ENCODE data around the gene TSEN2. TPM values are rescaled to one million over a fixed set of nuclear protein-coding genes. Genes with fewer than 3 reads are reported as not detected.

TSEN2 gene
- total and polyA plus RNA-seq, 2 of the 13 experiments (the other 11 are each of a cell fraction or from before 2014, with no cell fraction given), result 11.0 to 17.3 TPM

- 0 out of 2 replicates have a peak, but pooled peaks have one; percentile 11 for TF ChIP-seq ZNF770 (CRISPR knock-in tag; IDR thresholded peaks at IDR 0.05)
- TF ChIP-seq MAX (IDR thresholded peaks at IDR 0.05), result peak; percentile 62
- 0 out of 2 replicates have a peak, but pooled peaks have one; percentile 27 for TF ChIP-seq MXD4 (CRISPR knock-in tag; IDR thresholded peaks at IDR 0.05)
- no peak for TF ChIP-seq ZNF558 (CRISPR knock-in tag; IDR thresholded peaks at IDR 0.05; ENCODE audit: borderline replicate concordance)
- no peak for TF ChIP-seq ZNF253 (CRISPR knock-in tag; IDR thresholded peaks at IDR 0.05; ENCODE audit: borderline replicate concordance)
- no peak for TF ChIP-seq ZBTB39 (CRISPR knock-in tag; IDR thresholded peaks at IDR 0.05)
- no peak for TF ChIP-seq ZNF263 (CRISPR knock-in tag; IDR thresholded peaks at IDR 0.05)
- peak; percentile 46; the same call in 1 of the 2 replicates for TF ChIP-seq NCOR1 (IDR thresholded peaks at IDR 0.05; ENCODE audit: borderline replicate concordance, low read length)
- TF ChIP-seq ZSCAN12 (CRISPR knock-in tag; IDR thresholded peaks at IDR 0.05), result no peak
- TF ChIP-seq AHDC1 (CRISPR knock-in tag; IDR thresholded peaks at IDR 0.05; ENCODE audit: borderline replicate concordance), result peak; percentile 82; the same call in 1 of the 2 replicates
- no peak for TF ChIP-seq TSC22D2 (CRISPR knock-in tag; IDR thresholded peaks at IDR 0.05; ENCODE audit: borderline replicate concordance)
- no peak for TF ChIP-seq ZNF777 (CRISPR knock-in tag; IDR thresholded peaks at IDR 0.05)
- no peak for TF ChIP-seq JUND (CRISPR knock-in tag; IDR thresholded peaks at IDR 0.05)
- TF ChIP-seq ELF3 (CRISPR knock-in tag; IDR thresholded peaks at IDR 0.05), result peak; percentile 88
- peak; percentile 75 for TF ChIP-seq POGZ (CRISPR knock-in tag; IDR thresholded peaks at IDR 0.05)
- TF ChIP-seq TBX3 (IDR thresholded peaks at IDR 0.05; ENCODE audit: borderline replicate concordance), result 0 out of 2 replicates have a peak, but pooled peaks have one; percentile 28
- no peak for TF ChIP-seq CBX1 (IDR thresholded peaks at IDR 0.05; ENCODE audit: low read depth)
- peak; percentile 43; the same call in 1 of the 2 replicates for TF ChIP-seq ZNF501 (CRISPR knock-in tag; IDR thresholded peaks at IDR 0.05)
Observed at GRCh38 chr3:12452361-12453330, 31.6 kb upstream of the TSEN2 start (continued).
